GM23248 (cell line): ENCODE results near the gene MRPL39.
"Not testable (repeated sequence)": the region's sequence is repeated elsewhere in the genome, so short reads cannot be mapped to it uniquely, and the experiment has no call there.

Experiments used
- EZH2 ChIP-seq: fragments of 200-600 bp; sonication (generic); IDR thresholded peaks from 2 replicates; pipeline ENCODE4 v1.6.1; 2018; ENCODE audit warnings: antibody characterized with exemption, mild to moderate bottlenecking; ENCODE audit not compliant: insufficient read depth, poor library complexity, severe bottlenecking
- EZH2phosphoT487 ChIP-seq: fragments of 200-600 bp; sonication (generic); IDR thresholded peaks from 2 replicates; pipeline ENCODE4 v1.6.1; 2018; ENCODE audit warnings: antibody characterized with exemption, moderate library complexity, mild to moderate bottlenecking, low read depth; ENCODE audit not compliant: insufficient read depth

DNA sequence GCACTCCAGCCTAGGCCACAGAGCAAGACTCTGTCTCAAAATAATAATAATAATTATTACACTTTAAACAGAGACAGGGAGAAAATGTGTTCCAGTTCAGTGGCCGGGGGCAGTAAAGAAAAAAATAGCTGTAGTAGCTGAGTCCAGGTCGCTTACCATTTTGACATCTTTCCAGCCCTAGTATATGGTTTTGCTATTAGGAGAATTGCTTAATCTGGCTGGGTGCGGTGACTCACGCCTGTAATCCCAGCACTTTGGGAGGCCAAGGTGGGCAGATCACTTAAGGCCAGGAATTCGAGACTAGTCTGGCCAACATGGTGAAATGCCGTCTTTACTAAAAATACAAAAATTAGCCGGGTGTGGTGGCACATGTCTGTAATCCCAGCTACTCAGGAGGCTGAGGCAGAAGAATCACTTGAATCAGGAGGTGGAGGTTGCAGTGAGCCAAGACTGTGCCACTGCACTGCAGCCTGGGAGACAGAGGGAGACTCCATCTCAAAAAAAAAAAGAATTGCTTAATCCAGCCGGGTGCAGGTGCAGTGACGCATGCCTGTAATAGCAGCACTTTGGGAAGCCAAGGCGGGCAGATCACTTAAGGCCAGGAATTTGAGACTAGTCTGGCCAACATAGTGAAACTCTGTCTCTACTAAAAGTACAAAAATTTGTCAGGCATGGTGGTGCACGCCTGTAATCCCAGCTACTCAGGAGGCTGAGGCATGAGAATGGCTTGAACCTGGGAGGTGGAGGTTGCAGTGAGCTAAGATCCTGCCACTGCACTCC, 18.7 kb upstream of the MRPL39 start:
- TF ChIP-seq EZH2, EZH2phosphoT487: not testable (repeated sequence)
